Suprapubic skin (tissue), 4 donors: Measurements from ENCODE around the gene PPFIA4. TPM values are rescaled to one million over a fixed set of nuclear protein-coding genes. Genes with fewer than 3 reads are reported as not detected.

Experiments used
- DNase-seq, 2 donors: peaks; one replicate each; pipeline ENCODE4 v3.0.0-alpha.2; 2019; ENCODE audit warnings: low spot score in 2 of 2
- H3K27ac ChIP-seq: fragments of 200-600 bp; sonication (generic); one replicate; pipeline ENCODE4 v1.5.1; 2019
- H3K27me3 ChIP-seq: fragments of 200-600 bp; sonication (generic); one replicate; pipeline ENCODE4 v1.5.1; 2019
- H3K36me3 ChIP-seq: fragments of 200-600 bp; sonication (generic); one replicate; pipeline ENCODE4 v1.5.1; 2019
- H3K4me1 ChIP-seq: fragments of 200-600 bp; sonication (generic); one replicate; pipeline ENCODE4 v1.5.1; 2019
- H3K4me3 ChIP-seq: fragments of 200-600 bp; sonication (generic); one replicate; pipeline ENCODE4 v1.5.1; 2019; ENCODE audit warnings: mild to moderate bottlenecking
- H3K9me3 ChIP-seq: fragments of 200-600 bp; sonication (generic); one replicate; pipeline ENCODE4 v1.5.1; 2019
- EP300 ChIP-seq: sonication (generic); formaldehyde crosslinking; IDR thresholded peaks from one replicate; pipeline ENCODE4 v1.6.1; 2017; ENCODE audit warnings: antibody characterized with exemption
- POLR2A ChIP-seq, 2 donors: fragments of 450-650 bp; IDR thresholded peaks; one replicate each; pipeline ENCODE4 v1.6.1; 2017; ENCODE audit warnings: antibody characterized with exemption in 2 of 2, mild to moderate bottlenecking in 2 of 2, moderate library complexity in 2 of 2
- POLR2AphosphoS5 ChIP-seq, 3 donors: sonication (generic); formaldehyde crosslinking; IDR thresholded peaks; one replicate each; pipeline ENCODE4 v1.6.1; 2017; ENCODE audit warnings: antibody characterized with exemption in 3 of 3
- WGBS: methylation state at CpG from one replicate; pipeline ENCODE4 v1.1.5; 2018; 5-methylcytosine and 5-hydroxymethylcytosine counted together
- total RNA-seq, 4 donors: library from RNA; depleted of rRNA; stranded (reverse); fragments of >200 nt; gene quantifications; one replicate each; pipeline ENCODE4 v1.1.0, GENCODE V29; 2016
- TF ChIP-seq, protein P1 (sequence below), 2 donors: fragments of 200-600 bp in 1 of 2; fragments of 450-650 bp in 1 of 2; sonication (generic) in 1 of 2; IDR thresholded peaks; one replicate each; pipeline ENCODE4 v1.5.1; 2016 to 2019; ENCODE audit warnings: antibody characterized with exemption in 2 of 2, mild to moderate bottlenecking in 1 of 2, moderate library complexity in 1 of 2

Gene PPFIA4
- total RNA-seq, 4 donors from 2014 or later: 0.26 to 38.7 (median 1.5) TPM

DNA sequence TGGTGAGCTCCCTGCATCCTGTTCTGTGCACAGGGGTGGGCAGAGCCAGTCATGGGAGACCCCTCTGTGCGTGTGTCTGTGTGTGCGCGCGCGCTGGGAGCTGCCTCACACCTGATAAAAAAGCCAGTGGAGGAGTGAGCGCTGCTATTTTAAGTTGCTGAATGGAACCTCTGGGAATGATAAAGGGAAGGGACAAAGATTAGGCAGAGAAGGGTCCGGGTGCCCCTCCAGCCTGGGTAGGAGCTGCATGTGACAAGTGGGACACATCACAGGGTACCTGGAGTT is 102.1 kb downstream of the PPFIA4 start:
- no peaks in the 10 kb centered on the region for H3K9me3 ChIP-seq
- no peak overlapping the region for H3K27ac ChIP-seq
- TF ChIP-seq POLR2AphosphoS5 (IDR thresholded peaks at IDR 0.05) (no peak), POLR2A (IDR thresholded peaks at IDR 0.05) (no peak), EP300 (no peak)
- TF ChIP-seq, protein P1, sequence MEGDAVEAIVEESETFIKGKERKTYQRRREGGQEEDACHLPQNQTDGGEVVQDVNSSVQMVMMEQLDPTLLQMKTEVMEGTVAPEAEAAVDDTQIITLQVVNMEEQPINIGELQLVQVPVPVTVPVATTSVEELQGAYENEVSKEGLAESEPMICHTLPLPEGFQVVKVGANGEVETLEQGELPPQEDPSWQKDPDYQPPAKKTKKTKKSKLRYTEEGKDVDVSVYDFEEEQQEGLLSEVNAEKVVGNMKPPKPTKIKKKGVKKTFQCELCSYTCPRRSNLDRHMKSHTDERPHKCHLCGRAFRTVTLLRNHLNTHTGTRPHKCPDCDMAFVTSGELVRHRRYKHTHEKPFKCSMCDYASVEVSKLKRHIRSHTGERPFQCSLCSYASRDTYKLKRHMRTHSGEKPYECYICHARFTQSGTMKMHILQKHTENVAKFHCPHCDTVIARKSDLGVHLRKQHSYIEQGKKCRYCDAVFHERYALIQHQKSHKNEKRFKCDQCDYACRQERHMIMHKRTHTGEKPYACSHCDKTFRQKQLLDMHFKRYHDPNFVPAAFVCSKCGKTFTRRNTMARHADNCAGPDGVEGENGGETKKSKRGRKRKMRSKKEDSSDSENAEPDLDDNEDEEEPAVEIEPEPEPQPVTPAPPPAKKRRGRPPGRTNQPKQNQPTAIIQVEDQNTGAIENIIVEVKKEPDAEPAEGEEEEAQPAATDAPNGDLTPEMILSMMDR (IDR thresholded peaks at IDR 0.05): no peak
- H3K27me3 ChIP-seq: peaks cover 46% of the 10 kb centered on the region
- peaks cover 23% of the 10 kb centered on the region for H3K4me1 ChIP-seq
- WGBS: 50% methylated on average over 7 of the region's 7 CpGs
- peak overlapping the region; percentile 49 for H3K4me3 ChIP-seq
- H3K36me3 ChIP-seq: no peaks in the 10 kb centered on the region
- no peak for DNase-seq

Other genes with a start within 250 kb of the PPFIA4 start
- 100 to 1,000 TPM in 1 of 4 donors, 10 to 100 TPM in 3; 76.1 to 165 (median 89.4) TPM for gene KDM5B, start 218.1 kb upstream of the PPFIA4 start, total RNA-seq
- 1 to 10 TPM in 3 of 4 donors, not detected in 1; 1.4 to 7.0 (median 3.7) TPM for gene PCAT6, start 215.5 kb upstream of the PPFIA4 start, total RNA-seq
- 10 to 100 TPM in 3 of 4 donors, 1 to 10 TPM in 1; 5.1 to 11.2 (median 10.6) TPM for gene RABIF, start 137.3 kb upstream of the PPFIA4 start, total RNA-seq
- gene KLHL12, start 99.3 kb upstream of the PPFIA4 start, total RNA-seq: 10 to 100 TPM; 13.4 to 19.6 (median 15.1) TPM
- 100 to 1,000 TPM; 124 to 190 (median 169) TPM for gene ADIPOR1, start 68.2 kb upstream of the PPFIA4 start, total RNA-seq
- 100 to 1,000 TPM; 136 to 212 (median 176) TPM for gene CYB5R1, start 59.2 kb upstream of the PPFIA4 start, total RNA-seq
- 10 to 100 TPM; 62.0 to 95.5 (median 68.6) TPM for gene TMEM183A, start 19.1 kb upstream of the PPFIA4 start, total RNA-seq
- not detected for gene MYOG, start 59.5 kb downstream of the PPFIA4 start, total RNA-seq
- gene ADORA1, start 101.2 kb downstream of the PPFIA4 start, total RNA-seq: 1 to 10 TPM; 3.4 to 8.2 (median 5.6) TPM
- under 1 TPM in 1 of 4 donors, not detected in 3; 0.26 TPM for gene MYBPH, start 149.3 kb downstream of the PPFIA4 start, total RNA-seq
- 100 to 1,000 TPM; 100 to 257 (median 128) TPM for gene CHI3L1, start 160.2 kb downstream of the PPFIA4 start, total RNA-seq
- gene CHIT1, start 203.2 kb downstream of the PPFIA4 start, total RNA-seq: under 1 TPM in 3 of 4 donors, not detected in 1; 0.23 to 0.68 (median 0.32) TPM